ENCODE results near the gene KIAA0930. TPM values are rescaled to one million over a fixed set of nuclear protein-coding genes. Genes with fewer than 3 reads are reported as not detected.

Gene KIAA0930
- total RNA-seq, 1 donor from 2014 or later: 107 TPM

- Histone ChIP-seq H3K4me1 (ENCODE audit: insufficient read depth, low read length) (peaks cover 24% of the 10 kb centered on the region), H3K27me3 (ENCODE audit: insufficient read depth, low read length) (no peaks in the 10 kb centered on the region), H3K4me2 (ENCODE audit: low read length) (peak overlapping the region; percentile 40), H3K9ac (ENCODE audit: low read length) (peak overlapping the region; percentile 45), H3K79me2 (ENCODE audit: insufficient read depth, low read length) (peaks cover 25% of the 10 kb centered on the region), H4K20me1 (ENCODE audit: insufficient read depth, low read length) (peaks cover 42% of the 10 kb centered on the region), H2AFZ (ENCODE audit: low read depth, low read length) (no peak overlapping the region), H3K4me3 (ENCODE audit: insufficient read depth, low read depth, low read length) (no peak overlapping the region), H3K9me3 (ENCODE audit: insufficient read depth, low read depth, low read length) (no peaks in the 10 kb centered on the region), H3K27ac (ENCODE audit: low read depth, low read length) (no peak overlapping the region), H3K36me3 (ENCODE audit: insufficient read depth, low read length) (no peaks in the 10 kb centered on the region)
- peak; percentile 31 for DNase-seq (ENCODE audit: low read depth)
- Mint-ChIP-seq H3K27me3 (ENCODE audit: low read depth, unreplicated experiment) (no peaks in the 10 kb centered on the region), H3K4me3 (ENCODE audit: unreplicated experiment) (no peak overlapping the region), H3K9me3 (ENCODE audit: unreplicated experiment) (no peaks in the 10 kb centered on the region), H3K4me1 (ENCODE audit: low read depth, unreplicated experiment) (peaks cover 25% of the 10 kb centered on the region), H3K27ac (ENCODE audit: unreplicated experiment) (peak overlapping the region; percentile 41), H3K36me3 (ENCODE audit: low read depth, unreplicated experiment) (no peaks in the 10 kb centered on the region)
- no peak for FAIRE-seq
- no peak for TF ChIP-seq CTCF (IDR thresholded peaks at IDR 0.05; ENCODE audit: insufficient read depth, low read depth, low read length)
- TF ChIP-seq EZH2 (IDR thresholded peaks at IDR 0.05; ENCODE audit: insufficient read depth, low read length): no peak
Observed at GRCh38 chr22:45216133-45217003, 24.3 kb downstream of the KIAA0930 start.

- H3K27ac ChIP-seq (ENCODE audit: low read depth, low read length): peak overlapping the region; percentile 84
- Mint-ChIP-seq H3K4me3 (ENCODE audit: unreplicated experiment) (no peak overlapping the region), H3K9me3 (ENCODE audit: unreplicated experiment) (no peaks in the 10 kb centered on the region), H3K4me1 (ENCODE audit: low read depth, unreplicated experiment) (peaks cover 40% of the 10 kb centered on the region), H3K36me3 (ENCODE audit: low read depth, unreplicated experiment) (peaks cover 4% of the 10 kb centered on the region), H3K27me3 (ENCODE audit: low read depth, unreplicated experiment) (no peaks in the 10 kb centered on the region), H3K27ac (ENCODE audit: unreplicated experiment) (peak overlapping the region; percentile 93)
- peak overlapping the region; percentile 83 for H3K4me2 ChIP-seq (ENCODE audit: low read length)
- peak; percentile 69 for DNase-seq (ENCODE audit: low read depth)
- peak overlapping the region; percentile 51 for H2AFZ ChIP-seq (ENCODE audit: low read depth, low read length)
- H3K9ac ChIP-seq (ENCODE audit: low read length): peak overlapping the region; percentile 80
- H3K79me2 ChIP-seq (ENCODE audit: insufficient read depth, low read length): peaks cover 20% of the 10 kb centered on the region
- H3K36me3 ChIP-seq (ENCODE audit: insufficient read depth, low read length): no peaks in the 10 kb centered on the region
- H3K4me3 ChIP-seq (ENCODE audit: insufficient read depth, low read depth, low read length): peak overlapping the region; percentile 37
- peaks cover 25% of the 10 kb centered on the region for H4K20me1 ChIP-seq (ENCODE audit: insufficient read depth, low read length)
- no peaks in the 10 kb centered on the region for H3K27me3 ChIP-seq (ENCODE audit: insufficient read depth, low read length)
- FAIRE-seq: no peak
- TF ChIP-seq EZH2 (IDR thresholded peaks at IDR 0.05; ENCODE audit: insufficient read depth, low read length) (no peak), CTCF (IDR thresholded peaks at IDR 0.05; ENCODE audit: insufficient read depth, low read depth, low read length) (no peak)
- no peaks in the 10 kb centered on the region for H3K9me3 ChIP-seq (ENCODE audit: insufficient read depth, low read depth, low read length)
- H3K4me1 ChIP-seq (ENCODE audit: insufficient read depth, low read length): peaks cover 36% of the 10 kb centered on the region
Observed at GRCh38 chr22:45212992-45213751, 27.5 kb downstream of the KIAA0930 start.

Data from astrocyte (in vitro differentiated cells and primary cell).